K562 (cell line): Measurements from ENCODE around the gene RTN4. TPM values are rescaled to one million over a fixed set of nuclear protein-coding genes. Genes with fewer than 3 reads are reported as not detected.
A peak's percentile ranks its signal among the peaks of the same experiment; 100 is the strongest.

ENCODE experiments used
- ATAC-seq: fragments of 200-7000 bp; cut with Tn5 transposase; 3 replicates; pipeline ENCODE4 v1.9.1; 2020; ENCODE audit warnings: moderate library complexity
- BruUV-seq: library from RNA; stranded (reverse); fragments of 400-500 nt; replicated peaks from 2 replicates; lab custom pipeline; 2021; lab: Mats Ljungman, UMichigan
- CTCF ChIA-PET: fragments of 300-600 bp; formaldehyde crosslinking; extraction: SDS; loops from one replicate; lab custom pipeline; 2021; ENCODE audit warnings: low intra/inter-chr PET ratio; lab: Yijun Ruan, JAX
- POLR2A ChIA-PET: fragments of 300-600, 350-650 bp; sonication (Branson Sonifier 250); formaldehyde crosslinking; extraction: SDS; loops from one replicate; lab custom pipeline; 2021; ENCODE audit warnings: antibody characterized with exemption, inconsistent platforms; lab: Yijun Ruan, JAX
- DNase-seq, 4 experiments: peaks; one replicate each; pipeline versions ENCODE4 v3.0.0 to v3.0.0-alpha.2; 2011 to 2018; ENCODE audit warnings: low spot score in 3 of 4, mixed read lengths in 3 of 4; ENCODE audit errors: extremely low read depth in 1 of 4
- FAIRE-seq: peaks from 2 replicates; lab custom pipeline; 2011; peaks lifted over from hg19 to GRCh38; lab: Jason Lieb, UNC
- H2AFZ ChIP-seq: 2 replicates; pipeline ENCODE4 v1.6.0; 2011; ENCODE audit warnings: low read depth, low read length, control low read depth, inconsistent platforms
- H3K27ac ChIP-seq: fragments of 200-600 bp; 3 replicates; pipeline ENCODE4 v1.8.0; 2011; ENCODE audit warnings: low read depth, mild to moderate bottlenecking, control low read depth, inconsistent platforms, low read length, moderate library complexity, mixed read lengths; ENCODE audit errors: extremely low read depth
- H3K27me3 ChIP-seq, 2 experiments: fragments of 300-600 bp in 1 of 2; 2 replicates in 1 of 2; 3 replicates in 1 of 2; pipeline versions ENCODE4 v1.6.0 to v1.8.0; 2011; ENCODE audit warnings: inconsistent platforms in 2 of 2, low read length in 2 of 2, mild to moderate bottlenecking in 1 of 2, mixed read lengths in 1 of 2, moderate library complexity in 1 of 2; ENCODE audit not compliant: control insufficient read depth in 2 of 2, insufficient read depth in 2 of 2
- H3K36me3 ChIP-seq: fragments of 300-600 bp; 3 replicates; pipeline ENCODE4 v1.8.0; 2011; ENCODE audit warnings: mild to moderate bottlenecking, low read length, inconsistent platforms; ENCODE audit not compliant: control insufficient read depth, insufficient read depth
- H3K4me1 ChIP-seq, 2 experiments: fragments of 200-600 bp in 1 of 2; replicated peaks in 1 of 2; 2 replicates in 1 of 2; 3 replicates in 1 of 2; pipeline versions ENCODE4 v1.5.1 to v1.8.0; 2011; ENCODE audit warnings: inconsistent platforms in 2 of 2, low read length in 2 of 2, mild to moderate bottlenecking in 1 of 2, mixed read lengths in 1 of 2, moderate library complexity in 1 of 2; ENCODE audit not compliant: control insufficient read depth in 2 of 2, insufficient read depth in 2 of 2
- H3K4me2 ChIP-seq: 2 replicates; pipeline ENCODE4 v1.6.1; 2011; ENCODE audit warnings: low read length, control low read depth, inconsistent platforms, mixed read lengths; ENCODE audit not compliant: insufficient read depth
- H3K4me3 ChIP-seq: fragments of 200-600 bp; sonication (generic), shearing (Covaris generic); 2 replicates; pipeline ENCODE4 v1.5.1; 2016; ENCODE audit warnings: control low read depth, inconsistent platforms
- H3K79me2 ChIP-seq: fragments of 200-600 bp; 3 replicates; pipeline ENCODE4 v1.8.0; 2011; ENCODE audit warnings: low read length, inconsistent platforms; ENCODE audit not compliant: control insufficient read depth, insufficient read depth
- H3K9ac ChIP-seq, 2 experiments: 2 replicates each; pipeline versions ENCODE4 v1.6.0 to v1.6.1; 2011; ENCODE audit warnings: low read depth in 2 of 2, low read length in 2 of 2, control low read depth in 1 of 2, inconsistent platforms in 1 of 2, mild to moderate bottlenecking in 1 of 2, mixed read lengths in 1 of 2; ENCODE audit not compliant: insufficient read depth in 1 of 2
- H3K9me1 ChIP-seq: one replicate; pipeline ENCODE4 v1.6.0; 2011; ENCODE audit warnings: inconsistent platforms, mild to moderate bottlenecking, low read length, moderate library complexity; ENCODE audit not compliant: control insufficient read depth, insufficient read depth
- H3K9me3 ChIP-seq: replicated peaks from 2 replicates; pipeline ENCODE4 v1.5.1; 2011; ENCODE audit warnings: low read depth, low read length, inconsistent platforms; ENCODE audit not compliant: control insufficient read depth, insufficient read depth
- H4K20me1 ChIP-seq: replicated peaks from 2 replicates; pipeline ENCODE4 v1.6.1; 2011; ENCODE audit warnings: low read length, inconsistent platforms, mixed read lengths; ENCODE audit not compliant: control insufficient read depth, insufficient read depth
- CHD7 ChIP-seq: fragments of 200-600 bp; sonication (generic); IDR thresholded peaks from one replicate; pipeline ENCODE4 v1.6.1; 2012; ENCODE audit warnings: mild to moderate bottlenecking, low read depth, low read length, inconsistent platforms
- FOS ChIP-seq: IDR thresholded peaks from 3 replicates; pipeline ENCODE4 v1.6.1; 2011; ENCODE audit not compliant: insufficient read length; ENCODE audit errors: extremely low read depth
- MAFF ChIP-seq: IDR thresholded peaks from 2 replicates; pipeline ENCODE4 v1.6.1; 2012; ENCODE audit warnings: low read length, improper control_type of control experiment
- MAFK ChIP-seq: IDR thresholded peaks from 2 replicates; pipeline ENCODE4 v1.6.1; 2011; ENCODE audit warnings: low read length, improper control_type of control experiment
- MEF2A ChIP-seq: IDR thresholded peaks from 2 replicates; pipeline ENCODE4 v1.6.1; 2011; ENCODE audit warnings: low read depth, mild to moderate bottlenecking, low read length, moderate library complexity; ENCODE audit not compliant: control insufficient read depth
- TFE3 ChIP-seq: fragments of 450-650 bp; formaldehyde crosslinking; IDR thresholded peaks from 2 replicates; pipeline ENCODE4 v1.4.0; 2020; ENCODE audit warnings: mild to moderate bottlenecking, mixed read lengths
- ZNF134 ChIP-seq: fragments of 250-450 bp; sonication (Bioruptor Pico); conservative IDR thresholded peaks from 2 replicates; pipeline ENCODE4 v1.4.0; 2020
- ZNF143 ChIP-seq: sonication (generic); formaldehyde crosslinking; IDR thresholded peaks from 2 replicates; pipeline ENCODE4 v1.9.0; 2022; ENCODE audit warnings: mild to moderate bottlenecking, missing genetic modification reagents
- ZNF174 ChIP-seq: fragments of 250-450 bp; sonication (Bioruptor Pico); IDR thresholded peaks from 2 replicates; pipeline ENCODE4 v1.4.0; 2020; ENCODE audit warnings: mild to moderate bottlenecking
- ZNF232 ChIP-seq: sonication (generic); formaldehyde crosslinking; IDR thresholded peaks from 2 replicates; pipeline ENCODE4 v1.8.0; 2022; ENCODE audit warnings: mild to moderate bottlenecking, missing genetic modification reagents
- ZNF316 ChIP-seq: fragments of 450-650 bp; IDR thresholded peaks from 2 replicates; pipeline ENCODE4 v1.6.1; 2016
- ZNF41 ChIP-seq: fragments of 250-450 bp; sonication (Bioruptor Pico); conservative IDR thresholded peaks from 2 replicates; pipeline ENCODE4 v1.4.0; 2020; ENCODE audit warnings: mild to moderate bottlenecking
- WGBS: fragments of 100-300 bp; shearing (Covaris generic); methylation state at CpG from one replicate; pipeline ENCODE4 v1.1.6; 2016; ENCODE audit warnings: low coverage, mixed read lengths; ENCODE audit not compliant: insufficient coverage; ENCODE audit errors: missing lambda C conversion rate; 5-methylcytosine and 5-hydroxymethylcytosine counted together
- in situ Hi-C: fragments of 300-500 bp; cut with MboI; formaldehyde crosslinking; loops from 4 replicates; pipeline ENCODE4 v1.15.0; 2018; ENCODE audit warnings: inconsistent platforms, mixed read lengths
- intact Hi-C: fragments of 100-400 bp; cut with micrococcal nuclease; formaldehyde crosslinking; loops from 2 replicates; pipeline ENCODE4 v1.14.2; 2022
- polyA plus RNA-seq, 8 experiments: library from polyadenylated mRNA; depleted of rRNA in 4 of 8; stranded (reverse) in 5 of 8; unstranded in 3 of 8; fragments of >200 nt; fragmentation: Nextera tagmentation in 2 of 8; fragmentation: Illumina TruSeq in 1 of 8; extraction: Ambion mirVana in 2 of 8; extraction: Trizol in 1 of 8; gene quantifications; 2 replicates each; pipeline versions ENCODE4 v1.2.1 to v1.2.3, GENCODE V29; 2011 to 2014; ENCODE audit warnings: inconsistent platforms in 1 of 8, missing spikeins in 1 of 8
- total RNA-seq, 7 experiments: library from RNA; depleted of rRNA in 6 of 7; stranded (reverse); fragments of >200 nt in 6 of 7; fragmentation: Illumina TruSeq in 2 of 7; extraction: Trizol in 2 of 7; gene quantifications; 2 replicates each; pipeline versions ENCODE4 v1.2.1 to v1.2.3, GENCODE V29; 2011 to 2021; ENCODE audit warnings: low replicate concordance in 1 of 7

The RTN4 gene
- total and polyA plus RNA-seq, 9 of the 15 experiments (the other 6 are each of a cell fraction or from before 2014, with no cell fraction given): 73.0 to 248 (median 116) TPM

- H2AFZ ChIP-seq: no peak overlapping the region
- H3K27me3 ChIP-seq: peaks cover 3 to 21% of the 10 kb centered on the region in 2 experiments; a peak in 4 of 5 replicates
- no peak overlapping the region for H3K4me2 ChIP-seq
- intact Hi-C loops (no loop called here), in situ Hi-C loops (no loop called here)
- no peak for DNase-seq
- ChIA-PET POLR2A (interaction anchor here (0.7 to 1.4 kb wide), 4 partner anchors 9 to 49 kb away, joined by 3 to 4 read pairs (median 3); no protein-coding TSS in a partner anchor), CTCF (no interaction called here)
- 0% methylated on average over 3 of the region's 3 CpGs for WGBS
- FAIRE-seq: no peak
- H3K27ac ChIP-seq: no peak overlapping the region
- H3K9me1 ChIP-seq: no peaks in the 10 kb centered on the region
- H3K4me3 ChIP-seq: no peak overlapping the region
- no TSS peak for BruUV-seq
- no peak for ATAC-seq
- no peak overlapping the region for H3K9ac ChIP-seq
- no peaks in the 10 kb centered on the region for H4K20me1 ChIP-seq
- H3K36me3 ChIP-seq: no peaks in the 10 kb centered on the region
- H3K4me1 ChIP-seq: peaks cover 0 to 2% of the 10 kb centered on the region in 2 experiments; a peak in 1 of 5 replicates
- no peaks in the 10 kb centered on the region for H3K9me3 ChIP-seq
- H3K79me2 ChIP-seq: no peaks in the 10 kb centered on the region
- TF ChIP-seq MAFF (peak; percentile 25; the same call in 1 of the 2 replicates), CHD7 (no peak), ZNF232 (no peak), FOS (no peak), TFE3 (CRISPR knock-in tag) (no peak), MEF2A (no peak), MAFK (peak; percentile 22; the same call in 1 of the 2 replicates), ZNF143 (no peak), ZNF316 (peak; percentile 66), ZNF134 (CRISPR knock-in tag) (no peak), ZNF41 (no peak), ZNF174 (CRISPR knock-in tag) (no peak)
Observed at GRCh38 chr2:54940723-54941122, 109.5 kb downstream of the RTN4 start.
